ENCODE data around the gene HOXD11.

Gene HOXD11

GRCh38 chr2:176106581-176107539, at the start of gene HOXD11:
HOXD11 (plus strand) TSS chr2:176107280; CDS start chr2:176107356, 76 bp downstream.
- TF ChIP-seq, protein P1, sequence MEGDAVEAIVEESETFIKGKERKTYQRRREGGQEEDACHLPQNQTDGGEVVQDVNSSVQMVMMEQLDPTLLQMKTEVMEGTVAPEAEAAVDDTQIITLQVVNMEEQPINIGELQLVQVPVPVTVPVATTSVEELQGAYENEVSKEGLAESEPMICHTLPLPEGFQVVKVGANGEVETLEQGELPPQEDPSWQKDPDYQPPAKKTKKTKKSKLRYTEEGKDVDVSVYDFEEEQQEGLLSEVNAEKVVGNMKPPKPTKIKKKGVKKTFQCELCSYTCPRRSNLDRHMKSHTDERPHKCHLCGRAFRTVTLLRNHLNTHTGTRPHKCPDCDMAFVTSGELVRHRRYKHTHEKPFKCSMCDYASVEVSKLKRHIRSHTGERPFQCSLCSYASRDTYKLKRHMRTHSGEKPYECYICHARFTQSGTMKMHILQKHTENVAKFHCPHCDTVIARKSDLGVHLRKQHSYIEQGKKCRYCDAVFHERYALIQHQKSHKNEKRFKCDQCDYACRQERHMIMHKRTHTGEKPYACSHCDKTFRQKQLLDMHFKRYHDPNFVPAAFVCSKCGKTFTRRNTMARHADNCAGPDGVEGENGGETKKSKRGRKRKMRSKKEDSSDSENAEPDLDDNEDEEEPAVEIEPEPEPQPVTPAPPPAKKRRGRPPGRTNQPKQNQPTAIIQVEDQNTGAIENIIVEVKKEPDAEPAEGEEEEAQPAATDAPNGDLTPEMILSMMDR (IDR thresholded peaks at IDR 0.05; ENCODE audit: insufficient read depth, low read length, poor library complexity, severe bottlenecking): no peak
- no peaks in the 10 kb centered on the region for H3K36me3 ChIP-seq (ENCODE audit: control insufficient read depth, insufficient read depth, low read length)
- H3K27me3 ChIP-seq (replicated peaks; ENCODE audit: control insufficient read depth, insufficient read depth, low read length): peaks cover 1% of the 10 kb centered on the region; the same call in 1 of the 2 replicates
- H3K4me3 ChIP-seq (replicated peaks; ENCODE audit: low read depth, low read length): no peak within 1 kb of the TSS
- DNase-seq (ENCODE audit: extremely low read depth, insufficient read length): no peak

- TF ChIP-seq, protein P1 (IDR thresholded peaks at IDR 0.05; ENCODE audit: insufficient read depth, low read length, poor library complexity, severe bottlenecking): no peak
These were observed 43.1 kb upstream of the HOXD11 start for GRCh38 chr2:176063958-176064357.

GRCh38 chr2:176066645-176067588, 40.2 kb upstream of the HOXD11 start:
- Histone ChIP-seq H3K27me3 (replicated peaks; ENCODE audit: control insufficient read depth, insufficient read depth, low read length) (peaks cover 4% of the 10 kb centered on the region), H3K36me3 (ENCODE audit: control insufficient read depth, insufficient read depth, low read length) (no peaks in the 10 kb centered on the region), H3K4me3 (replicated peaks; ENCODE audit: low read depth, low read length) (no peak overlapping the region)
- TF ChIP-seq, protein P1 (IDR thresholded peaks at IDR 0.05; ENCODE audit: insufficient read depth, low read length, poor library complexity, severe bottlenecking): no peak
- DNase-seq (ENCODE audit: extremely low read depth, insufficient read length): no peak

More at GRCh38 chr2:176063958-176064357, 43.1 kb upstream of the HOXD11 start:
- no peak overlapping the region for H3K4me3 ChIP-seq (replicated peaks; ENCODE audit: low read depth, low read length)
- no peaks in the 10 kb centered on the region for H3K36me3 ChIP-seq (ENCODE audit: control insufficient read depth, insufficient read depth, low read length)
- DNase-seq (ENCODE audit: extremely low read depth, insufficient read length): no peak
- no peaks in the 10 kb centered on the region; the same call in none of the 2 replicates for H3K27me3 ChIP-seq (replicated peaks; ENCODE audit: control insufficient read depth, insufficient read depth, low read length)

- H3K36me3 ChIP-seq (ENCODE audit: control insufficient read depth, insufficient read depth, low read length): no peaks in the 10 kb centered on the region
- no peak overlapping the region for H3K4me3 ChIP-seq (replicated peaks; ENCODE audit: low read depth, low read length)
- DNase-seq (ENCODE audit: extremely low read depth, insufficient read length): no peak
- TF ChIP-seq, protein P1 (IDR thresholded peaks at IDR 0.05; ENCODE audit: insufficient read depth, low read length, poor library complexity, severe bottlenecking): no peak
- H3K27me3 ChIP-seq (replicated peaks; ENCODE audit: control insufficient read depth, insufficient read depth, low read length): peaks cover 4% of the 10 kb centered on the region
These were observed 39.3 kb upstream of the HOXD11 start for GRCh38 chr2:176067589-176068418.

DNA sequence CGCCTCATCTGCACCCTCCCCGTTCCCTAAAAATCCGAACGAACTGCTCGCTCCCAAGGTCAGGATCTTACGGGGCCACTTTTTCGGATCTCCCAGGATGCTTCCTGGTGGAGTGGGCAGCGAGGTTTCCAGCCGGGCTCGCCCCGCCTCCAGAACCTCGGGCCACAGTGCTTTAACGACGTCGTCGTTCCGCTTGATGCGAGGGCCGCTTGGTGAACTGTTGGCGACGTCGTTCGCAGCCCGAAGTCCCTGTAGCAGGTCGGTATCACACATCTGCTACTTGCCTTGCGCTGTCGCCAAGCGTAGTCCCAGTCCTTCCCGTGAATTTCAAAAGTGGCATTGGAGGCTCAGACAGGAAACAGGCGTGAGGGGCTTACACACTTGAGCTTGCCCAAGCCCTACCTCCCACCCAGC, 38.7 kb upstream of the HOXD11 start:
- no peak overlapping the region for H3K4me3 ChIP-seq (replicated peaks; ENCODE audit: low read depth, low read length)
- peaks cover 4% of the 10 kb centered on the region for H3K27me3 ChIP-seq (replicated peaks; ENCODE audit: control insufficient read depth, insufficient read depth, low read length)
- TF ChIP-seq, protein P1 (IDR thresholded peaks at IDR 0.05; ENCODE audit: insufficient read depth, low read length, poor library complexity, severe bottlenecking): no peak
- DNase-seq (ENCODE audit: extremely low read depth, insufficient read length): no peak
- H3K36me3 ChIP-seq (ENCODE audit: control insufficient read depth, insufficient read depth, low read length): no peaks in the 10 kb centered on the region

All from GM06990 (cell line).